ENCODE measurements around the gene IL10RB. TPM values are rescaled to one million over a fixed set of nuclear protein-coding genes. Genes with fewer than 3 reads are reported as not detected.

The IL10RB gene
- total and polyA plus RNA-seq, 10 of the 15 experiments (the other 5 are each of a cell fraction or from before 2014, with no cell fraction given): 15.0 to 55.1 (median 34.9) TPM

GRCh38 chr21:33259428-33259827 lies 6.7 kb upstream of the IL10RB start:
- no TSS peak for BruUV-seq (replicated peaks)
- H3K4me1 ChIP-seq (ENCODE audit: control insufficient read depth, insufficient read depth, low read length): peaks cover 5% of the 10 kb centered on the region; the same call in 1 of the 2 replicates
- no peak overlapping the region for H3K27ac ChIP-seq (ENCODE audit: control insufficient read depth, insufficient read depth)
- peaks cover 21 to 44% of the 10 kb centered on the region in 2 experiments for H3K36me3 ChIP-seq (ENCODE audit: control insufficient read depth in 2 of 2, insufficient read depth in 2 of 2, low read length in 1 of 2)
- no peaks in the 10 kb centered on the region for H4K20me1 ChIP-seq (ENCODE audit: control insufficient read depth, insufficient read depth)
- no peak for FAIRE-seq
- DNase-seq (ENCODE audit: low read depth, low spot score): no peak
- no peaks in the 10 kb centered on the region for H3K27me3 ChIP-seq (replicated peaks in 1 of 2; ENCODE audit: control insufficient read depth in 2 of 2, insufficient read depth in 2 of 2, low read length in 1 of 2)
- TF ChIP-seq DPF2 (IDR thresholded peaks at IDR 0.05): no peak
- TF ChIP-seq LARP7 (IDR thresholded peaks at IDR 0.05): no peak
- no peak for TF ChIP-seq SREBF1 (IDR thresholded peaks at IDR 0.05; ENCODE audit: low read length)
- no peak for TF ChIP-seq NR2C1 (IDR thresholded peaks at IDR 0.05)
- no peak for TF ChIP-seq USF2 (IDR thresholded peaks at IDR 0.05; ENCODE audit: borderline replicate concordance, low read depth, low read length)
- TF ChIP-seq NBN (IDR thresholded peaks at IDR 0.05): no peak
- no peak for TF ChIP-seq BCL11A (IDR thresholded peaks at IDR 0.05; ENCODE audit: low read depth, low read length)
- TF ChIP-seq TBL1XR1 (IDR thresholded peaks at IDR 0.05; ENCODE audit: low read depth, low read length): no peak
- TF ChIP-seq YY1 (IDR thresholded peaks at IDR 0.05; ENCODE audit: low read depth, low read length): no peak
- no peak for TF ChIP-seq SIN3A (IDR thresholded peaks at IDR 0.05; ENCODE audit: low read depth, low read length)
- no peak for TF ChIP-seq IRF3 (IDR thresholded peaks at IDR 0.05)
- no peak for TF ChIP-seq YBX1 (IDR thresholded peaks at IDR 0.05)
- no peak for TF ChIP-seq PML (IDR thresholded peaks at IDR 0.05; ENCODE audit: low read length)
- TF ChIP-seq HDAC2 (IDR thresholded peaks at IDR 0.05): no peak
- no peak for TF ChIP-seq ZBTB40 (IDR thresholded peaks at IDR 0.05; ENCODE audit: borderline replicate concordance)
- TF ChIP-seq IKZF2 (IDR thresholded peaks at IDR 0.05): no peak
- no peak for TF ChIP-seq ZZZ3 (IDR thresholded peaks at IDR 0.05; ENCODE audit: control insufficient read depth, insufficient read length, low read depth)
- TF ChIP-seq USF1 (IDR thresholded peaks at IDR 0.05; ENCODE audit: borderline replicate concordance, extremely low read length, insufficient read depth, low read depth, low read length): no peak
- no peak for TF ChIP-seq RAD51 (IDR thresholded peaks at IDR 0.05)
- ATAC-seq: no peak
- H3K4me3 ChIP-seq: no peak overlapping the region
- no peaks in the 10 kb centered on the region; the same call in 2 of the 3 replicates for H3K9me3 ChIP-seq (replicated peaks; ENCODE audit: control insufficient read depth, insufficient read depth, low read length)
- intact Hi-C loops (cut with micrococcal nuclease; ENCODE audit: unreplicated experiment) (no loop called here), in situ Hi-C loops (cut with MboI) (loop anchor here (25.0 kb wide), 1 partner anchor 1603 kb away; no protein-coding TSS in a partner anchor)
- H3K79me2 ChIP-seq (ENCODE audit: control insufficient read depth, insufficient read depth, low read length): peaks cover 3% of the 10 kb centered on the region
- POLR2A ChIA-PET: no interaction called here
- H3K4me2 ChIP-seq (ENCODE audit: control insufficient read depth, insufficient read depth): no peak overlapping the region
- SMC1A ChIA-PET (ENCODE audit: uncharacterized antibody, unreplicated experiment): interaction anchor here (0.6 to 1.4 kb wide), 4 partner anchors 9 to 55 kb away, joined by 3 read pairs; no protein-coding TSS in a partner anchor
- RAD21 ChIA-PET (ENCODE audit: unreplicated experiment): interaction anchor here (1.1 kb wide), 1 partner anchor 20 kb away, joined by 4 read pairs; no protein-coding TSS in a partner anchor
- WGBS (ENCODE audit: insufficient coverage, insufficient replicate concordance, low lambda C conversion rate, missing lambda C conversion rate): 100% methylated on average over 2 of the region's 2 CpGs
- CTCF ChIA-PET: interaction anchor here (1.1 kb wide), 1 partner anchor 20 kb away, joined by 5 read pairs; no protein-coding TSS in a partner anchor
- H2AFZ ChIP-seq (ENCODE audit: control insufficient read depth, low read depth, low read length): no peak overlapping the region
- H3K9ac ChIP-seq (ENCODE audit: control insufficient read depth, insufficient read depth, low read length): no peak overlapping the region
